Hepatocyte (in vitro differentiated cells): ENCODE results near the gene ADNP2. TPM values are rescaled to one million over a fixed set of nuclear protein-coding genes. Genes with fewer than 3 reads are reported as not detected.

Source experiments
- DNase-seq: peaks from one replicate; pipeline ENCODE4 v3.0.0-alpha.2; 2016; ENCODE audit warnings: low spot score
- H2AFZ ChIP-seq: fragments of 200-600 bp; sonication (generic); 2 replicates; pipeline ENCODE4 v1.6.0; 2016; ENCODE audit warnings: antibody characterized with exemption, mild to moderate bottlenecking
- H3K27ac ChIP-seq: fragments of 200-600 bp; sonication (generic); 2 replicates; pipeline ENCODE4 v1.5.1; 2016; ENCODE audit warnings: mild to moderate bottlenecking
- H3K27me3 ChIP-seq: fragments of 200-600 bp; sonication (generic); 2 replicates; pipeline ENCODE4 v1.6.1; 2016
- H3K36me3 ChIP-seq: fragments of 200-600 bp; sonication (generic); replicated peaks from 2 replicates; pipeline ENCODE4 v1.5.1; 2016; ENCODE audit warnings: low read depth; ENCODE audit not compliant: insufficient read depth
- H3K4me1 ChIP-seq: fragments of 200-600 bp; sonication (generic); 2 replicates; pipeline ENCODE4 v1.5.1; 2016; ENCODE audit warnings: mild to moderate bottlenecking, moderate library complexity; ENCODE audit not compliant: insufficient read depth
- H3K4me2 ChIP-seq: fragments of 200-600 bp; sonication (generic); 2 replicates; pipeline ENCODE4 v1.6.0; 2016
- H3K4me3 ChIP-seq: fragments of 200-600 bp; sonication (generic); 2 replicates; pipeline ENCODE4 v1.5.1; 2016; ENCODE audit warnings: mild to moderate bottlenecking
- H3K79me2 ChIP-seq: fragments of 200-600 bp; sonication (generic); 2 replicates; pipeline ENCODE4 v1.6.0; 2017; ENCODE audit warnings: mild to moderate bottlenecking
- H3K9me2 ChIP-seq: fragments of 200-600 bp; sonication (generic); replicated peaks from 2 replicates; pipeline ENCODE4 v1.6.0; 2017; ENCODE audit warnings: mild to moderate bottlenecking; ENCODE audit not compliant: insufficient read depth
- H3K9me3 ChIP-seq: fragments of 200-600 bp; sonication (generic); 2 replicates; pipeline ENCODE4 v1.5.1; 2016; ENCODE audit warnings: low read depth, mild to moderate bottlenecking
- H4K20me1 ChIP-seq: fragments of 200-600 bp; sonication (generic); 2 replicates; pipeline ENCODE4 v1.6.0; 2016; ENCODE audit warnings: mild to moderate bottlenecking; ENCODE audit not compliant: insufficient read depth, poor library complexity, severe bottlenecking
- CTCF ChIP-seq: fragments of 200-600 bp; sonication (generic); IDR thresholded peaks from 2 replicates; pipeline ENCODE4 v1.5.1; 2016; ENCODE audit warnings: antibody characterized with exemption, mild to moderate bottlenecking; ENCODE audit not compliant: poor library complexity
- EZH2 ChIP-seq: fragments of 200-600 bp; sonication (generic); IDR thresholded peaks from 2 replicates; pipeline ENCODE4 v1.6.1; 2016; ENCODE audit warnings: antibody characterized with exemption, mild to moderate bottlenecking, borderline replicate concordance
- EZH2phosphoT487 ChIP-seq: fragments of 200-600 bp; sonication (generic); IDR thresholded peaks from one replicate; pipeline ENCODE4 v1.6.1; 2018; ENCODE audit warnings: antibody characterized with exemption, mild to moderate bottlenecking, low read depth, moderate library complexity; ENCODE audit not compliant: unreplicated experiment, severe bottlenecking
- WGBS: methylation state at CpG from one replicate; pipeline ENCODE4 v1.1.6; 2016; ENCODE audit warnings: low lambda C conversion rate; ENCODE audit errors: missing lambda C conversion rate; 5-methylcytosine and 5-hydroxymethylcytosine counted together
- polyA plus RNA-seq: library from polyadenylated mRNA; unstranded; fragments of >200 nt; fragmentation: Nextera tagmentation; extraction: Ambion mirVana; gene quantifications from 2 replicates; pipeline ENCODE4 v1.2.1, GENCODE V29; 2016
- total RNA-seq: library from RNA; depleted of rRNA; stranded (reverse); fragments of >200 nt; gene quantifications from 2 replicates; pipeline ENCODE4 v1.2.3, GENCODE V29; 2014

ADNP2 gene
- total and polyA plus RNA-seq, 2 experiments from 2014 or later, result 5.3 to 19.8 TPM

DNA sequence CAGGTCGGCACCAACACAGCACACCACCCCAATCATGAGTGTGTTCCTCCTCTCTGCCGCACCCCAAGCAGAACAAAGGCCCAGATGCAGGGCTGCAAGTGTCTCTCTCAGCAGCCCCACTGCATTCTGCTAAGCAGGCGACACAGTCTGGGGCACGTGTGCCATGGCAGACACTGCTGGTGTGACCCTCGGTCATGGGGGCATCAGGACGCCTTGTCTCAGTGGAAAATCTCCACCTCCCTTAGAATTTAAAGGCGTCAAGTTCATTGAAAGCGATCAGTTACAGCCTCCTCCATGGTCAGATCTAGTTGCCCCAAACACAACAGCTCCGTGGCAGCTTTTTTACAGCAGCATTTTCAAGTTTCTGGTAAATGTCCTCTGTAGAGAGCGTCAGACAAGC, 57.2 kb downstream of the ADNP2 start:
- Histone ChIP-seq H4K20me1 (no peaks in the 10 kb centered on the region), H3K79me2 (no peaks in the 10 kb centered on the region), H3K4me1 (peaks cover 9% of the 10 kb centered on the region), H3K27me3 (no peaks in the 10 kb centered on the region), H2AFZ (no peak overlapping the region), H3K9me3 (no peaks in the 10 kb centered on the region), H3K9me2 (no peaks in the 10 kb centered on the region), H3K36me3 (no peaks in the 10 kb centered on the region), H3K4me2 (no peak overlapping the region), H3K4me3 (no peak overlapping the region), H3K27ac (no peak overlapping the region)
- DNase-seq, result no peak
- 96% methylated on average over 10 of the region's 10 CpGs for WGBS
- TF ChIP-seq CTCF (no peak), EZH2phosphoT487 (no peak), EZH2 (no peak)

- no peak overlapping the region for H2AFZ ChIP-seq
- H3K4me2 ChIP-seq, result no peak overlapping the region
- 92% methylated on average over 6 of the region's 6 CpGs for WGBS
- TF ChIP-seq EZH2phosphoT487, result no peak
- no peak for TF ChIP-seq EZH2
- no peak for TF ChIP-seq CTCF
- H3K9me3 ChIP-seq, result no peaks in the 10 kb centered on the region
- H3K27ac ChIP-seq, result no peak overlapping the region
- peaks cover 9% of the 10 kb centered on the region for H3K4me1 ChIP-seq
- no peaks in the 10 kb centered on the region for H3K36me3 ChIP-seq
- H3K27me3 ChIP-seq, result no peaks in the 10 kb centered on the region
- H4K20me1 ChIP-seq, result no peaks in the 10 kb centered on the region
- no peaks in the 10 kb centered on the region for H3K79me2 ChIP-seq
- H3K9me2 ChIP-seq, result no peaks in the 10 kb centered on the region
- no peak overlapping the region for H3K4me3 ChIP-seq
- DNase-seq, result no peak
Observed at GRCh38 chr18:80166725-80167124, 57.7 kb downstream of the ADNP2 start.

DNA sequence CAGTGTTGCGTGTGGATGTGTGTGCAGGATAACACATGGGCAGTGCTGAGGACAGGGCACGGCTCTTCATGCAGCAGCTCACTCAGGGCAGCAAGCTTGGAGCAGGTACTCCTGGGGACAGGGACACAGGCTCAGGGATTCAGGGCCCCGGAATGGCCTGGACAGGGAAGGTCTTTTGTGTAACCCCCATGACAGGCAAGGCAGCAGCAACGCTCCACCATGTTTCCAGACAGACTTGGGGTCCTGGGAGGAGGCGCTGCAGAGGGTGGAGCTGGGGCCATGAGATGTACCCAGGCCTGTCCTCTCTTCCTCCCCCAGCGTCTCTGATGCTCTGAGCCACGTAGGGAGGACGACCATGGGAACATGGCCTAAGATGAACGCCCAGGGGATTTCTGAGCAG, 58.3 kb downstream of the ADNP2 start:
- Histone ChIP-seq H2AFZ (no peak overlapping the region), H3K27me3 (no peaks in the 10 kb centered on the region), H3K36me3 (no peaks in the 10 kb centered on the region), H4K20me1 (no peaks in the 10 kb centered on the region), H3K9me2 (no peaks in the 10 kb centered on the region), H3K9me3 (no peaks in the 10 kb centered on the region), H3K4me3 (no peak overlapping the region), H3K4me1 (peaks cover 9% of the 10 kb centered on the region), H3K27ac (no peak overlapping the region), H3K4me2 (no peak overlapping the region), H3K79me2 (no peaks in the 10 kb centered on the region)
- no peak for DNase-seq
- TF ChIP-seq CTCF, result no peak
- TF ChIP-seq EZH2, result no peak
- no peak for TF ChIP-seq EZH2phosphoT487
- 91% methylated on average over 9 of the region's 9 CpGs for WGBS

DNA sequence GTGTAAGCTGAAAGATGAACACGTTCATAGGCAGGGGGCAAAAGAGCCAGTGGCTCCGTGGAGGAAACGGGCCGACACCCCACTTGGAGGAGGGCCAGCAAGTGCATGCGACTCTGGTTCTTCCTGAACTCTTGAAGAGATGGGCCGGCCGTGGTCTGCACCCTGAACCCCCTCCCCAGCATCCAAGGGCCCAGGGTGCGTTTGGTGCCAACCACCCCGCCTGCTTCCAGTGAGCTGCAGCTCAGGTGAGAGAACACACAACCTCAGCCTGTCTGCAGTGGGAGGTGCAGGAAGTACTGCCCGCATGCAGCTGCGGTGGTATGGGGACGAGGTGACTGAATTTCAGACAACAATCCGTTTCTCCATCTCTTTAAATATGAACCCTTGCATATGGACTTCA, 58.9 kb downstream of the ADNP2 start:
- TF ChIP-seq EZH2, result no peak
- no peak for TF ChIP-seq EZH2phosphoT487
- no peak for TF ChIP-seq CTCF
- Histone ChIP-seq H3K36me3 (no peaks in the 10 kb centered on the region), H3K27ac (no peak overlapping the region), H4K20me1 (no peaks in the 10 kb centered on the region), H3K4me2 (no peak overlapping the region), H3K4me1 (peaks cover 9% of the 10 kb centered on the region), H3K27me3 (no peaks in the 10 kb centered on the region), H2AFZ (no peak overlapping the region), H3K9me3 (no peaks in the 10 kb centered on the region), H3K9me2 (no peaks in the 10 kb centered on the region), H3K79me2 (no peaks in the 10 kb centered on the region), H3K4me3 (no peak overlapping the region)
- WGBS, result 72% methylated on average over 13 of the region's 13 CpGs
- no peak for DNase-seq
